NCI-H526 (cell line): ENCODE data around the gene MVD.
A peak's percentile ranks its signal among the peaks of the same experiment; 100 is the strongest.

Experiments used
- DNase-seq, 2 experiments: peaks; one replicate each; lab custom pipeline; 2025; lab: John Stamatoyannopoulos, UW

Gene MVD

DNA sequence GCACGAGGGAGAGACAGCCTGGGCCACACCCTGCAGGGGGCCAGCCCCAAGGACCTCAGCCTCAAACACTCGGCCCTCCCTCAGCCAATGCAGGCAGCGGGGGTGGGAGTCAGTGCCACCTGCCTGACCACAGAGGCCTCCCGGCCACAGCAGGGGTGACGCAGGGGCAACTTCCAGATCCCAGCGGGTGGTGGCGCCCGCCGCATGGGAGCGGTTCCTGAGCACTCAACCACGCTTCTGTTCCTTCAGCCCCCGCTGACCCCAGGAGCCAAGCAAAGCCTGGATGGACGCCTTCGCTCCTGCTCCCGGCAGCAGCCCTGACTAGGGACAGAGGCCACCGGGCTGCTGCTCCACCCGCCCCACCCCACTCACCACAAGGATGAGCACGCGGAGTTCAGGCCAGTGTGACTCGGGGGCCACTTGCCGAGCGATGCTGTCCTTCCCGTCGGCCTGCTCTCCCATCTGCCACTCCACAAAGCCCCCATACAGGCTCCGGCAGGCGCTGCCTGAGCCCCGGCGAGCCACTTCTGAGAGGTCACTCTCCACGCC lies 7.1 kb downstream of the MVD start:
- no peak for DNase-seq

DNA sequence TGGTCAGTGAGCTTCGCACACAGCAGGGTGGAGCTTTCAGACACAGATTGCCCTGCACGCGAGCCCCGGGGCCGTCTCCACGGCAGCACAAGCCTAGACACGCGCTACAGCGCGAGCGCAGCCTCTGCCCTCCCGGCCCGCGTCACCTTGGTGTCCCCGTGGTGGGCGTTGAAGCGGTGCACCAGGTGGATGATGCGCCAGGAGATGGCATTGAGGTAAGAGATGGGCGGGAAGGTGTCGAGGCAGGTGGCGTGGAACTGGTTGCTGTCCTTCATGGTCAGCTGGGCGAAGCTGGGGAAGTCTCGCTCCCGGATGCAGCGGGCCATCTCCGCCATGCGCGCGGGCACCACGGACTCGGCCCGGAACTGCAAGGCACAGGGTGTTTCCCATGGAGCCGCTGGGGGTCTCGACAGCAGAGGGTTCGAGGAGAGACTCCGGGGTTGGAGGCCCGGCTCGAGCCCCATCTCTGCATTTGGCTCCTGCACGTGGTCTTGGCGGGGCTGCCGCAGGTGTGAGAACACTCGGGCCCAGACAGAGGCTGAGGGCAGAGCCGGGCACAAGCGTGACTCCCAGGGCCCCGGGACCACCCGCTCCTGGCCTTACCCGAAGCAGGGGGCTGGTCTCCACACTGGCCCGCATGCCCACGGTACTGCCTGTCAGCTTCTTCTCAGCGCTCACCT lies 7.7 kb downstream of the MVD start:
- DNase-seq: no peak

DNA sequence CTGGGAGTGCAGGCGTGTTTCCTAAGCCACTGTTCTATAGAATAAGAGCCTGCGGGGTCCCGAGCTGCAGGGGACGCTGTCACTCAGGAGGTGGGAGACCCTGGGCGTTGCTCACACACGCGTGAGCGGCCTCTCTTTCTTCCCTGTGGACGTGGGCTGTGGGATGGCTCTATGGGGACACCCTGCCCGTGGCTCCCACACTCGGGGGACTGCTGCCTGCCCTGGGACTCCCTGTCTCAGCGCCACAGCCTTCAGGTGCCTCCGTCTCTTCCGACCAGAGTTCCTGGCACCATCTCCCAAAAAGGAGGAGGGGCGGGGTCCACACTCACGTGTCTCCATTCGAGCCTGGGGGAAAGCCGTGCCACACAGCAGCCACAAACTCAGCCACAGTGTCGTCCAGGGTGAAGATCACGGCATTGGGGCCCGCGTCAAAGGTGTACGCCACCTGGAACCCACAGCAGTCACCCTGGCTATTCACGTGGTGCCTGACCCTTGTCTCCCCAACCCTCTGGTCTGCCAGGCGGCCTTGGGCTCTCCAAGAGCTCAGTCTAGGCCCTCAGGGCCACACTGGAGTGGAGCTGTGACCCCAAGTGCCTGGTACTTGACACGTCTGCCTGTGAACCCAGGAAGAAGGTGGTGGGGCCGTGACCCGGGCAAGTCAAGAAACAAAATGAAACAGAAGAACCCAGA lies 8.4 kb downstream of the MVD start:
- no peak for DNase-seq

DNA sequence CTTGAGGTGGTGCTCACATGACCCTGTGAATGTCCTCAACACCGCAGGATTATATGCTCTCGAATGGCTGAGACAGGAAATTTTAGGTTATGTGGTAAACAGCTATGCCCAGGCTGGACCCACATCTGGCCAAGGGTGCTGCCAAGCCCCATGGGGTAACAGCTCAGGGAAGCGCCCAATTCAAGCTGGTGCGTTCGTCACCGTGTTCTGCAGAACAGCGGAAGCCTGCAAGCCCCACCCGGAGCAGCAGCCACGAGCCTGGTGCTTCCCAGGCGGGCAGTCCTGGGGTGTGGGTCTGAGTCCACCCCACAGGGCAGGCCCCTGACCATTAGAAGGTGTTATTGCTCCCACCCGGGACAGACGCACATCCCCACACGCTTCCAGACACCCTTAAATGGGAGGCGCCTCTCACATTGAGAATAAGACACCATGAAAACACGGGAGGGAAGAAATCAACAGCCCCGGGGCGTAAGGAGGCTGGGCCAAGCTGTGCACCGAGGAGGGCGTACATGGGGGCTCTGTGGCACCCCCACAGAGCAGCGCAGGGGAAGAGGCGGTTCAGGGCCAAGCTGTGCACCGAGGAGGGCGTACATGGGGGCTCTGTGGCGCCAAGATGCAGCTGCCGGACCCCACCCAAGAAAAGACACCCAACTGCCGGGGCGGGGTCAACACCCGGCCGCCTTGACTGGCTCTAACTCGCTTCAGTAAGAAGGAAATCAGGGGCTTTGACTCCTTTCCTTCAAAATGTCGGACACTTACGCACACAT lies 9.1 kb downstream of the MVD start:
- no peak for DNase-seq

- DNase-seq: no peak
Measured at GRCh38 chr16:88653101-88653500, 9.8 kb downstream of the MVD start.

GRCh38 chr16:88652762-88653063 lies 10.2 kb downstream of the MVD start:
- no peak for DNase-seq

GRCh38 chr16:88651989-88652761 lies 10.7 kb downstream of the MVD start:
- no peak for DNase-seq

DNA sequence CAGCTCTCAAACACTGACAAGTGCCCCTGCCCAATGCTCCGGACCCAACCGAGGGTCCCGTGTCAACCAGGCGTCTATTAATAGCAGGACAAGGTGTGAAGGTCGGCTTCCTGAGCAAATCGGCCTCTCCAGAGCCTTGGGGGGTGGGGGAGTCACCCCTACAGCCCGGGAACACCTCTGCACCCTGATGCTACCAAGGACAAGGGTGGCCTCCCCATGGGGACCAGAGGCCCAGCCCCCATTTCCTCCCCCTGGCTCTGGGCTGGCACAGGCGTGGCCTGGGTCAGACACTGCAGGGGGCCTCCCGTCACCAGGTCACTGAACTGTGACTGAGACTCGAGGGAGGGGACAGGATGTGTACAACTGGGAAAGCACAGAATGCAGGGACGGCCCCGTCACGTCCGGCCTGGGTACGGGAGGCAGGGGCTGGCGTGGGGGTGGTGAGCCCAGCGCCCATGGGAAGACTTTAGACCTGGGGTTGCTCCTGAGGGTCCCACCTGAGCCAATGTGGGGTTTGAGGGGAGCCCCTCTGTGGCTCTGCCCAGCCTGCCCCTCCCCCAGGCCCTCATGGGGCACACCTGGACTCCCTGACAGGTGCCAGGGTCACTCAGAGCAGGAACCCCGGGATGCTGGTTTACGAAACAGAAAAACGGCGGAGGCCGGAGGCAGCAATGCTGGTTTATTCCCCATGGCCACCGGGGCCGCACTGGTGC lies 11.5 kb downstream of the MVD start:
- no peak for DNase-seq

DNA sequence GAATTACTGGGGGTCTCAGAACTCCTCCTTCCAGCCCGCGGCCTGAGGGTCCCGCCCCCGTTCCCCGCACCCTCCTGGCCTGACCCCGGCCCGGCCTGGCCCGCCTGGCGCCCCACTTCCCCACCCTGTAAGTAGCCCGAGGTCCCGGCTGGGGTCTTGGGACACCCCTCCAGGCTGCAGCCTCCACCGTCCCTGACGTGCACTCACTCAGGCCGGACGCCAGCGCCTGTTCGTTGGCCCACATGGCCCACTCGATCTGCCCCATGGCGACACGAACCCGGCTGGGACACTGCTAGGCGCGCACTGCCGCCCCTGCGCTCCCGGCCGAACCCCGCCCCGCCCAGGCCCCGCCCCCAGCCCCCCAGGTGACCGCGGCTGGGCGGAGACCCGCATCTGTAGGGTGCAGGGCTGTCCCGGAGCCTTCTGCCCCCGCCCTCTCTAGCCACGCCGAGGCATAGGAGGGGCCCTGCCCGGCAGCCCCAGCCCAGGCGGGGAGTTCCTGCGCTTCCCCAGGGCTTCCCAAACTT lies 12.1 kb downstream of the MVD start, which contains the start of gene CYBA:
TSS of gene CYBA (minus strand) at position 305 of the 527 bp plus-strand sequence. CDS start at position 265, 40 bp downstream.
- DNase-seq: peak in 1 of 2 experiments; percentile 59

- no peak for DNase-seq
Measured at GRCh38 chr16:88649924-88650748, 12.8 kb downstream of the MVD start.

- no peak for DNase-seq
Measured at GRCh38 chr16:88649195-88649923, 13.5 kb downstream of the MVD start.

- DNase-seq: no peak
Measured at GRCh38 chr16:88647178-88648070, 15.5 kb downstream of the MVD start.

DNA sequence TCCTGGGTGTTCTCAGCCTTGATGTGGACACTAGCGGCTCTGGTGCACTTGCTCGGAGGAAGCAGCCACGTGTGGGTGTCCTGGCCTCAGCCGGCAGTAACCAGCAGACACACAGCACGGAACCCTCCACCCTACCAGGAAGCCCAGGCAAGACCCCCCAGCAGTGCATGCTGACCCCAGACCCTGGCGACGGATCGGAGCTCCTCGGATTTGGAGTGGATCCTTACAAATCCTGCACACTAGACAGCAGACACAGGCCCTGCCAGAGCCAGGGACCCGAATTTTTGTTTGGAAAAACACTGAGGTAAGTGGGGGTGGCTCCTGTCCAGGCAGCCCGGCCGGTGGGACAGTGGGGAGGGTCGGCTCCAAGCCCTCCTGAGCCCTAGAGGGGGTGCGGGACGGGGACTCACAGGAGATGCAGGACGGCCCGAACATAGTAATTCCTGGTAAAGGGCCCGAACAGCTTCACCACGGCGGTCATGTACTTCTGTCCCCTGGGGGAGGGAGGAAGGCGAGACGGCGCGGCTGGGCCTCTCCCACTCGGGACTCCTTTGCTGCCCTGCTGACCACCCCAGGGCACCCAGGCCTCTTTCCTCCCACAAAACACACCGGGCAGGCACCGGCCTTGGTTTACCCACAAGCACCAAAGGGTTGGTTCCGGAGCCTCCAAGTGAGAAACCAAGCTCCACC lies 16.4 kb downstream of the MVD start:
- DNase-seq: no peak

- no peak for DNase-seq
Measured at GRCh38 chr16:88645941-88646340, 16.9 kb downstream of the MVD start.

- no peak for DNase-seq
Measured at GRCh38 chr16:88645455-88645854, 17.4 kb downstream of the MVD start.

GRCh38 chr16:88643644-88643932 lies 19.3 kb downstream of the MVD start:
- no peak for DNase-seq

GRCh38 chr16:88642881-88643643 lies 19.8 kb downstream of the MVD start:
- DNase-seq: no peak
